Measurements from ENCODE around the gene CALHM3.

DNA sequence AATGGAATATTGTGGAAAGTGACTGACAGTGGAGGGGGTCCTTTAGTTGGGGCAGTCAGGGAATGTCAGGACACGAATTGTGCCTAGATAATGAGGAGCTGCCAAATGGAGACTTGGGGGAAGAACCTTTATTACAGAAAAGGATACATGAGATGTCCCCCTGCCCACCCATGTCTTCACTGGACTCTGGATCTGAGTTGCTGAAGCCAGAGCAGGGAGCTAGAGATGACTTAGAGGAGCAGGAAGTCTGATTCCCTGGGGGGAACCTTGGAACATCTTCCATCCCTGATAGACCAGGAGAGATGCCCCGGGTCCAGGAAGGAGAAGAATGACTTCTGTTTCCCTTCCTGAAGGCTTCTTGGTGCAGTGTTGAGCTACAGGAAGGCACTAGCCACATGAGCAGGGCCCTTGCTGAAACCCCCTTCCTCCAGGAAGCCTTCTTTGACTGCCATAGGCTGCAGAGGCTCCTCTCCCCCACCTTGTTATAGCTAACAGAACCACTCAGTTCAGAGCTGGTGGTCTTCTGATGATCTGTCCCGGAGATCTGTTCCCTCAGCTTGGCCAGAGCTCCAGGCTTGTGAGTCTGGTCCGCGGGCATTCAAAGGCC, 13.7 kb upstream of the CALHM3 start:
- no peak for TF ChIP-seq POLR2A (IDR thresholded peaks at IDR 0.05)
- TF ChIP-seq, protein P1, sequence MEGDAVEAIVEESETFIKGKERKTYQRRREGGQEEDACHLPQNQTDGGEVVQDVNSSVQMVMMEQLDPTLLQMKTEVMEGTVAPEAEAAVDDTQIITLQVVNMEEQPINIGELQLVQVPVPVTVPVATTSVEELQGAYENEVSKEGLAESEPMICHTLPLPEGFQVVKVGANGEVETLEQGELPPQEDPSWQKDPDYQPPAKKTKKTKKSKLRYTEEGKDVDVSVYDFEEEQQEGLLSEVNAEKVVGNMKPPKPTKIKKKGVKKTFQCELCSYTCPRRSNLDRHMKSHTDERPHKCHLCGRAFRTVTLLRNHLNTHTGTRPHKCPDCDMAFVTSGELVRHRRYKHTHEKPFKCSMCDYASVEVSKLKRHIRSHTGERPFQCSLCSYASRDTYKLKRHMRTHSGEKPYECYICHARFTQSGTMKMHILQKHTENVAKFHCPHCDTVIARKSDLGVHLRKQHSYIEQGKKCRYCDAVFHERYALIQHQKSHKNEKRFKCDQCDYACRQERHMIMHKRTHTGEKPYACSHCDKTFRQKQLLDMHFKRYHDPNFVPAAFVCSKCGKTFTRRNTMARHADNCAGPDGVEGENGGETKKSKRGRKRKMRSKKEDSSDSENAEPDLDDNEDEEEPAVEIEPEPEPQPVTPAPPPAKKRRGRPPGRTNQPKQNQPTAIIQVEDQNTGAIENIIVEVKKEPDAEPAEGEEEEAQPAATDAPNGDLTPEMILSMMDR (IDR thresholded peaks at IDR 0.05), result no peak
